ENCODE results near the gene KIF3B.

DNA sequence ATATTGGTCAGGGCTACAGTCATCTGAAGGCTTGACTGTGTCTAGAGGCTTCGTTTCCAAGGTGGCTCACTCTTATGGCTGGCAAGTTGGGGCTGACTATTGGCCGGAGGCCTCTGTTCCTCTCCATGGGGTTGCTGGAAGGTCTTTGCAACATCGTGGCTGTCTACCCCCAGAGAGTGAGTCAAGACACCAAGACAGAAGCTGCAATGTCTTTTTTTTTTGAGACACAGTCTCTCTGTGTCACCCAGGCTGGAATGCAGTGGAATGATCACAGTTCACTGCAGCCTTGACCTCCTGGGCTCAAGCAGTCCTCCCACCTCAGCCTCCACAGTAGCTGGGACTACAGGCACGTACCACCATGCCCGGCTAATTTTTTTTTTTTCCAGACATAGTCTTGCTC, 29.4 kb upstream of the KIF3B start:
- TF ChIP-seq, protein P1, sequence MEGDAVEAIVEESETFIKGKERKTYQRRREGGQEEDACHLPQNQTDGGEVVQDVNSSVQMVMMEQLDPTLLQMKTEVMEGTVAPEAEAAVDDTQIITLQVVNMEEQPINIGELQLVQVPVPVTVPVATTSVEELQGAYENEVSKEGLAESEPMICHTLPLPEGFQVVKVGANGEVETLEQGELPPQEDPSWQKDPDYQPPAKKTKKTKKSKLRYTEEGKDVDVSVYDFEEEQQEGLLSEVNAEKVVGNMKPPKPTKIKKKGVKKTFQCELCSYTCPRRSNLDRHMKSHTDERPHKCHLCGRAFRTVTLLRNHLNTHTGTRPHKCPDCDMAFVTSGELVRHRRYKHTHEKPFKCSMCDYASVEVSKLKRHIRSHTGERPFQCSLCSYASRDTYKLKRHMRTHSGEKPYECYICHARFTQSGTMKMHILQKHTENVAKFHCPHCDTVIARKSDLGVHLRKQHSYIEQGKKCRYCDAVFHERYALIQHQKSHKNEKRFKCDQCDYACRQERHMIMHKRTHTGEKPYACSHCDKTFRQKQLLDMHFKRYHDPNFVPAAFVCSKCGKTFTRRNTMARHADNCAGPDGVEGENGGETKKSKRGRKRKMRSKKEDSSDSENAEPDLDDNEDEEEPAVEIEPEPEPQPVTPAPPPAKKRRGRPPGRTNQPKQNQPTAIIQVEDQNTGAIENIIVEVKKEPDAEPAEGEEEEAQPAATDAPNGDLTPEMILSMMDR (conservative IDR thresholded peaks at IDR 0.05; ENCODE audit: low read length): no peak
- TF ChIP-seq EZH2phosphoT487 (IDR thresholded peaks at IDR 0.05; ENCODE audit: borderline replicate concordance, low read depth, low read length): no peak
